CD14-positive monocyte (primary cell): ENCODE measurements around the gene GLI3. TPM values are rescaled to one million over a fixed set of nuclear protein-coding genes. Genes with fewer than 3 reads are reported as not detected.

ENCODE experiments used
- DNase-seq, 3 donors: peaks; one replicate each; pipeline ENCODE4 v3.0.0-alpha.2; 2011 to 2022
- H2AFZ ChIP-seq: 2 replicates; pipeline ENCODE4 v1.6.0; 2012; ENCODE audit warnings: mild to moderate bottlenecking, low read depth, low read length, inconsistent platforms; ENCODE audit not compliant: insufficient read depth, poor library complexity, severe bottlenecking
- H3K27ac ChIP-seq, 2 donors: 1 replicate in 1 of 2; 2 replicates in 1 of 2; pipeline ENCODE4 v1.5.1; 2012 to 2013; ENCODE audit warnings: low read length in 2 of 2, control low read depth in 1 of 2, inconsistent platforms in 1 of 2, low read depth in 1 of 2, mild to moderate bottlenecking in 1 of 2
- H3K27me3 ChIP-seq, 2 donors: one replicate each; pipeline versions ENCODE4 v1.6.0 to v1.6.1; 2011 to 2013; ENCODE audit warnings: low read length in 2 of 2; ENCODE audit not compliant: control insufficient read depth in 2 of 2, insufficient read depth in 2 of 2
- H3K36me3 ChIP-seq, 2 donors: replicated peaks in 1 of 2; 1 replicate in 1 of 2; 2 replicates in 1 of 2; pipeline versions ENCODE4 v1.5.1 to v1.6.1; 2012 to 2013; ENCODE audit warnings: low read length in 2 of 2, control low read depth in 1 of 2, inconsistent platforms in 1 of 2, mild to moderate bottlenecking in 1 of 2; ENCODE audit not compliant: insufficient read depth in 2 of 2, control insufficient read depth in 1 of 2
- H3K4me1 ChIP-seq, 2 donors: 1 replicate in 1 of 2; 2 replicates in 1 of 2; pipeline versions ENCODE4 v1.5.1 to v1.6.1; 2012 to 2013; ENCODE audit warnings: low read length in 2 of 2, control low read depth in 1 of 2, inconsistent platforms in 1 of 2, mild to moderate bottlenecking in 1 of 2, moderate library complexity in 1 of 2; ENCODE audit not compliant: insufficient read depth in 2 of 2, control insufficient read depth in 1 of 2
- H3K4me2 ChIP-seq: replicated peaks from 2 replicates; pipeline ENCODE3; 2012; ENCODE audit warnings: low read length, moderate library complexity, mild to moderate bottlenecking; ENCODE audit not compliant: poor library complexity, severe bottlenecking; ENCODE audit errors: extremely low read depth
- H3K4me3 ChIP-seq, 3 experiments: fragments of 200-600 bp in 1 of 3; sonication (generic) in 1 of 3; replicated peaks in 1 of 3; 1 replicate in 2 of 3; 2 replicates in 1 of 3; pipeline ENCODE4 v1.5.1; 2011 to 2013; ENCODE audit warnings: low read length in 3 of 3, mild to moderate bottlenecking in 3 of 3, control low read depth in 2 of 3, low read depth in 2 of 3, inconsistent platforms in 1 of 3, moderate library complexity in 1 of 3
- H3K79me2 ChIP-seq: 2 replicates; pipeline ENCODE4 v1.6.0; 2012; ENCODE audit warnings: mild to moderate bottlenecking, control low read depth, inconsistent platforms, low read length, moderate library complexity; ENCODE audit not compliant: insufficient read depth
- H3K9ac ChIP-seq: 2 replicates; pipeline ENCODE4 v1.6.0; 2017; ENCODE audit warnings: low read length, mild to moderate bottlenecking; ENCODE audit not compliant: insufficient read depth, poor library complexity, severe bottlenecking
- H3K9me3 ChIP-seq, 2 donors: replicated peaks in 1 of 2; 1 replicate in 1 of 2; 2 replicates in 1 of 2; pipeline versions ENCODE4 v1.5.1 to v1.6.1; 2012 to 2013; ENCODE audit warnings: low read length in 2 of 2, control low read depth in 1 of 2; ENCODE audit not compliant: control insufficient read depth in 1 of 2, insufficient read depth in 1 of 2
- H4K20me1 ChIP-seq: 2 replicates; pipeline ENCODE4 v1.6.0; 2012; ENCODE audit warnings: mild to moderate bottlenecking, low read length, control low read depth, moderate library complexity; ENCODE audit not compliant: insufficient read depth
- H3K27ac Mint-ChIP-seq, 7 donors: one replicate each; pipeline ENCODE4 v1.8.0; 2020; ENCODE audit warnings: mild to moderate bottlenecking in 7 of 7, mixed read lengths in 7 of 7, moderate library complexity in 6 of 7, inconsistent platforms in 2 of 7
- H3K27me3 Mint-ChIP-seq, 3 donors: one replicate each; pipeline ENCODE4 v1.8.0; 2021 to 2022; ENCODE audit warnings: low read depth in 3 of 3, mild to moderate bottlenecking in 3 of 3, mixed read lengths in 3 of 3, moderate library complexity in 3 of 3, inconsistent platforms in 1 of 3
- H3K36me3 Mint-ChIP-seq, 2 donors: one replicate each; pipeline ENCODE4 v1.8.0; 2020; ENCODE audit warnings: mixed read lengths in 2 of 2, inconsistent platforms in 1 of 2, mild to moderate bottlenecking in 1 of 2
- H3K4me1 Mint-ChIP-seq: one replicate; pipeline ENCODE4 v1.8.0; 2020; ENCODE audit warnings: mild to moderate bottlenecking, mixed read lengths
- H3K4me3 Mint-ChIP-seq, 2 donors: one replicate each; pipeline ENCODE4 v1.8.0; 2020; ENCODE audit warnings: mild to moderate bottlenecking in 2 of 2, mixed read lengths in 2 of 2, moderate library complexity in 1 of 2
- H3K9me3 Mint-ChIP-seq, 7 donors: one replicate each; pipeline ENCODE4 v1.8.0; 2020 to 2022; ENCODE audit warnings: mixed read lengths in 7 of 7, mild to moderate bottlenecking in 6 of 7, moderate library complexity in 6 of 7, inconsistent platforms in 2 of 7
- WGBS: methylation state at CpG from one replicate; pipeline ENCODE4 v1.1.5; 2013; ENCODE audit warnings: missing lambda C conversion rate; ENCODE audit not compliant: insufficient coverage; 5-methylcytosine and 5-hydroxymethylcytosine counted together
- intact Hi-C, 2 donors: fragments of 100-400 bp; cut with micrococcal nuclease; formaldehyde crosslinking; loops; one replicate each; pipeline versions ENCODE4 v1.15.0 to v1.15.1; 2023
- polyA plus RNA-seq, 3 donors: library from polyadenylated mRNA; depleted of rRNA in 1 of 3; unstranded in 2 of 3; stranded (reverse) in 1 of 3; fragments of 300-500 nt in 2 of 3; fragments of >200 nt in 1 of 3; fragmentation: Illumina TruSeq in 2 of 3; gene quantifications; 1 replicate in 2 of 3; 2 replicates in 1 of 3; pipeline ENCODE4 v1.2.3, GENCODE V29; 2012 to 2021
- TF ChIP-seq, protein P1 (sequence below): fragments of 200-600 bp; IDR thresholded peaks from one replicate; pipeline ENCODE4 v1.8.0; 2022; ENCODE audit warnings: antibody characterized with exemption, mild to moderate bottlenecking

GLI3 gene
- polyA plus RNA-seq, 3 donors = not detected

- WGBS = 75% methylated on average over 5 of the region's 10 CpGs
- DNase-seq = no peak
- H3K9me3 ChIP-seq = peaks cover 0 to 3% of the 10 kb centered on the region in 2 donors
- H4K20me1 ChIP-seq = no peaks in the 10 kb centered on the region
- H3K9ac ChIP-seq = no peak overlapping the region
- intact Hi-C loops = no loop called here
- Mint-ChIP-seq H3K27ac (no peak overlapping the region), H3K27me3 (peaks cover 2 to 6% (median 3%) of the 10 kb centered on the region in 3 donors), H3K4me1 (no peaks in the 10 kb centered on the region), H3K36me3 (no peaks in the 10 kb centered on the region), H3K4me3 (no peak overlapping the region), H3K9me3 (peaks cover 0 to 5% (median 3%) of the 10 kb centered on the region in 7 donors)
- H3K4me2 ChIP-seq = no peak overlapping the region
- no peaks in the 10 kb centered on the region for H3K27me3 ChIP-seq
- TF ChIP-seq, protein P1, sequence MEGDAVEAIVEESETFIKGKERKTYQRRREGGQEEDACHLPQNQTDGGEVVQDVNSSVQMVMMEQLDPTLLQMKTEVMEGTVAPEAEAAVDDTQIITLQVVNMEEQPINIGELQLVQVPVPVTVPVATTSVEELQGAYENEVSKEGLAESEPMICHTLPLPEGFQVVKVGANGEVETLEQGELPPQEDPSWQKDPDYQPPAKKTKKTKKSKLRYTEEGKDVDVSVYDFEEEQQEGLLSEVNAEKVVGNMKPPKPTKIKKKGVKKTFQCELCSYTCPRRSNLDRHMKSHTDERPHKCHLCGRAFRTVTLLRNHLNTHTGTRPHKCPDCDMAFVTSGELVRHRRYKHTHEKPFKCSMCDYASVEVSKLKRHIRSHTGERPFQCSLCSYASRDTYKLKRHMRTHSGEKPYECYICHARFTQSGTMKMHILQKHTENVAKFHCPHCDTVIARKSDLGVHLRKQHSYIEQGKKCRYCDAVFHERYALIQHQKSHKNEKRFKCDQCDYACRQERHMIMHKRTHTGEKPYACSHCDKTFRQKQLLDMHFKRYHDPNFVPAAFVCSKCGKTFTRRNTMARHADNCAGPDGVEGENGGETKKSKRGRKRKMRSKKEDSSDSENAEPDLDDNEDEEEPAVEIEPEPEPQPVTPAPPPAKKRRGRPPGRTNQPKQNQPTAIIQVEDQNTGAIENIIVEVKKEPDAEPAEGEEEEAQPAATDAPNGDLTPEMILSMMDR = no peak
- no peak overlapping the region for H3K4me3 ChIP-seq
- H3K79me2 ChIP-seq = no peaks in the 10 kb centered on the region
- H3K36me3 ChIP-seq = no peaks in the 10 kb centered on the region
- no peak overlapping the region for H3K27ac ChIP-seq
- no peak overlapping the region for H2AFZ ChIP-seq
- H3K4me1 ChIP-seq = no peaks in the 10 kb centered on the region
These were observed 225.2 kb downstream of the GLI3 start for GRCh38 chr7:42011846-42012245.

DNA sequence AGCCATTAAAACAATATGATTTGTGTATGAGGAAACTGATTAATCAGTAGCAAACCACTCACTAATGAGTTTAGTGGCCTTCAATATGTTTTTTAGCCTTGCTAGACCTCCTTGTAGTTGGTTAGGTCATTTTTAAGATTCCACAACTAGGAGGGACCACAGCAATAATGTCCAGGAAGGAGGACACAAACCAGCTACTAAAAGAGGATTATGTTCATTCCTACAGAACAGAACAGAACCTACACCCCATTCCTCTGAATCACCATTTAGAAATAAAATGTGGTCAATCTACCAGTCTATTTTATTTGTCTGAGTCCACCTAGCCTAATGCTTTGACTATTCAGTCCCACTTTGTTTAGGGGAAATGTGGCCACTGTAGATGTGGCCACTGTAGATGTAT, 226.3 kb downstream of the GLI3 start:
- peaks cover 2 to 6% (median 2%) of the 10 kb centered on the region in 3 donors for H3K27me3 Mint-ChIP-seq
- Histone ChIP-seq H3K4me1 (no peaks in the 10 kb centered on the region), H4K20me1 (no peaks in the 10 kb centered on the region), H3K27me3 (no peaks in the 10 kb centered on the region), H3K9ac (no peak overlapping the region), H3K4me2 (no peak overlapping the region), H2AFZ (no peak overlapping the region), H3K27ac (no peak overlapping the region), H3K4me3 (no peak overlapping the region), H3K36me3 (no peaks in the 10 kb centered on the region), H3K79me2 (no peaks in the 10 kb centered on the region), H3K9me3 (peaks cover 0 to 3% of the 10 kb centered on the region in 2 donors)
- TF ChIP-seq, protein P1 = no peak
- intact Hi-C loops = no loop called here
- H3K4me3 Mint-ChIP-seq = no peak overlapping the region
- no peak for DNase-seq
- H3K27ac Mint-ChIP-seq = no peak overlapping the region
- H3K36me3 Mint-ChIP-seq = no peaks in the 10 kb centered on the region
- H3K4me1 Mint-ChIP-seq = no peaks in the 10 kb centered on the region
- H3K9me3 Mint-ChIP-seq = peaks cover 0 to 5% (median 3%) of the 10 kb centered on the region in 7 donors
